RCC 7860 (cell line): ENCODE measurements around the gene RARB.

Experiments used
- DNase-seq: peaks from one replicate; pipeline ENCODE4 v3.0.0-alpha.2; 2015; ENCODE audit warnings: low spot score
- FAIRE-seq: peaks from 2 replicates; lab custom pipeline; 2012; peaks lifted over from hg19 to GRCh38; lab: Jason Lieb, UNC

The RARB gene

GRCh38 chr3:25572919-25573385 is 144.9 kb downstream of the RARB start:
- FAIRE-seq (no peak), DNase-seq (peak; percentile 80)

DNA sequence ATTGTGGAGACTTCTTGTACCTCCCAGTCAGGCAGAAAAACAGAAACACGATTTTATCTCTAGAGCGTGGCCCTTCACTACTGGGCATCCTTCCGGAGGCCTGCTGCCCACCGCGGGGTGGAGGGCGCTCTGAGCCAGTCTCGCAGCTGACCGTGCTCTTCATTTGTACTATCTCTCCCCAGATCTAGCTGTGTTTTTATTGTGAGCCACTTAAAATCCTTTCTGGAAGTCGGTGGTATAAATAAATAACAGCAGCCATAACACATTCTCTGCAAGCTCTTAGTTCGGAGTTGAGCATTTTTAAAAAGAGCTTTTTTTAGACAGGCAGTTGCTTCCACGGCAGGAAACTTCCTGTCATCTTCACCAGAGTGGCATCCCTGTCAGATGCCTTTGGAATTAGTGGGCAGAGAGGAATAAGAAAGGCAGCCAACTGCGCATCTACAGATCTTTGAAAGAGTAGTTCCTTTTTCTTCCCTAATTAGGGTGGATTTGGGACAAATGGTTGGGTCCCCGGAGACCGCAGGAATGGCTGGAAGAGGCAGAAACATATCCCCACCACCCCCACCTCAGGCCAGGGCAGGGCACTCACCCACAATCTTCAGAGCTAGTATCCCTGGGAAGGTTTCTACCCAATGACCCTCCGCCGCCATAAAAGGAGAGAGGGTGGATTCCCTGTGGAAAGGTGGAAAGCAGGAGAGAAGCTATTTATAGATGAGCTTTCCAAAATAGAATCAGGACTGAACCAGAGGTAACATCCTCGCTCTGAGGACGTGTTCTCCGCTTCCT is 145.5 kb downstream of the RARB start:
- FAIRE-seq = no peak
- peak; percentile 72 for DNase-seq

GRCh38 chr3:25574172-25574765 is 146.2 kb downstream of the RARB start:
- no peak for DNase-seq
- no peak for FAIRE-seq

GRCh38 chr3:25575001-25575400 is 146.9 kb downstream of the RARB start:
- DNase-seq (no peak), FAIRE-seq (no peak)

DNA sequence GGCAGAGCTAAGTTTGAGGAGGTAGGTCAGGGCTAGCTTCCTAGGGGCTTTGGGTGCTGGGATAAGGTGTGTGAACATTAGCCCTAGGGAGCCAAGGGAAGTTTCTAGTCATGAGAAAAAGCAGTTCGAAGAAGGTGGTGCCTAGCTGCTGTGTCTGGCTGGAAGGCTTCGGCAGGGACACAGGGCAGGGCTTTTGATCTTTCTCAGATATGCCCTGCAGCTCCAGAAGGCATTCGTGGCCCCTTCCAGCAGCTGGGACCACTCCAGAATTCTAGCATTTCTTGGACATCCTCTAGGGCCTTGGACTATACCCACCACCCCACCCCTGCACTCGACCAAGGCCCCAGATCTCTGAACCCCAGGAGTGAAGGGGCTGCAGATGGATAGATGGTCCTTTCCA is 148.1 kb downstream of the RARB start:
- DNase-seq (no peak), FAIRE-seq (no peak)

GRCh38 chr3:25576831-25577454 is 148.9 kb downstream of the RARB start:
- FAIRE-seq (no peak), DNase-seq (no peak)

DNA sequence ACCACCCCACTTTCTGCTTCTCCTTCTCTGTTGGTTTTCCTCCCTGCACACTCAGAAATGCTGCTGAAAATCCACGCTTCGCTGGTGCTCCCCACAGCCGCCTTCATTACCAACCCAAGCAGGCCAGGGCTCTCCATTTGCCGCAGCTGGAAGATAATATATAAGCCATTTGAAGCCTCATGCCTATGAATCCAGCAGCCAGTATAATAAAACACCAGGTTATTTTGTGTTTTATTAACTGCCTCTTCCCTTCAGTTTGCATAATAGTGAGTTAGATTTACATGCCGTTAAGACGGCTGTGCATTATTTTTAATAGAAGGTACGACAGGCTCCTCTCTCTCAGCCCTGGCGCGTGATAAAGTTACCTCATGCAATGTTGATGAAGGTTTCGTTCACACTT is 150.0 kb downstream of the RARB start:
- no peak for FAIRE-seq
- no peak for DNase-seq

- DNase-seq (no peak), FAIRE-seq (no peak)
These were observed 152.5 kb downstream of the RARB start for GRCh38 chr3:25580534-25580933.

DNA sequence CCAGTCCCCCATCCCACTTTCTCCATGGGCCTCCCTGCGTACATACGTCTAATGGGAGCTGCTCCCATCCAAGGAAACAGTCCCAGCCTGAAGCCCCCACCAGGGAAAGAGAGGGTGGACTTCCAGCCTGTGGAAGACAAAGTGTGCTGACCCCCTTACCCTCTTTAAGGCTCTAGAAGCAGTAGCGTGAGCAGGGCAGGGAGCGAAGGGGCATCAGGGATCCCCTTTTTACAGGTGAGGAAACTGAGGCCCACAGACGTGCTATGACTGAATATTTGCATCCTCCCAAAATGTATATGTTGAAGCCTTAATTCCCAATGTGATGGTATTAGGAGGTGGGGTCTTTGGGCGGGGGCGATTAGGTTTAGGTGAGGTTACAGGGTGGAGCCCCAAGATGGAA is 153.3 kb downstream of the RARB start:
- no peak for DNase-seq
- FAIRE-seq = no peak

GRCh38 chr3:25581823-25582222 is 153.8 kb downstream of the RARB start:
- DNase-seq = no peak

GRCh38 chr3:25582242-25582641 is 154.2 kb downstream of the RARB start:
- peak; percentile 94 for DNase-seq
- peak; percentile 94 for FAIRE-seq

More at GRCh38 chr3:25581823-25582222, 153.8 kb downstream of the RARB start:
- no peak for FAIRE-seq

DNA sequence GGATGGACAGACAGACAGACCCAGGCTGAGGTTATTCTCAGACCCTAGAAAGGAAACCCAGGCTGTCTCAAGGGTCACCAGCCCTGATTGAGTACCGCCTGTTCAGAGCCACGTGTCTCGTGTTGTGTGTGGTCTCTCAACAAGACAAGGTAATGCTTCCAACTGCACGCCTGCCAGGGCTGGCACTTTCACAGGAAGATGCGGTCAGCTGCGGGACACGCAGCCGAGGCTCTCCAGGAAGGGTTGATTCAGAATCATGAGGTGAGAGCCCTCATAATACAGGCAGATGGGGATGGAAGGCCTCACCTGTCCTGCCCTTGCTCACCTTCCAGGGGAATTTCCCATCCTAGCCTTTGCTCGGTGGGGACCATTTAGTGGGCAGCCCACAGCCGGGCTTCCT is 155.3 kb downstream of the RARB start:
- FAIRE-seq = no peak

DNA sequence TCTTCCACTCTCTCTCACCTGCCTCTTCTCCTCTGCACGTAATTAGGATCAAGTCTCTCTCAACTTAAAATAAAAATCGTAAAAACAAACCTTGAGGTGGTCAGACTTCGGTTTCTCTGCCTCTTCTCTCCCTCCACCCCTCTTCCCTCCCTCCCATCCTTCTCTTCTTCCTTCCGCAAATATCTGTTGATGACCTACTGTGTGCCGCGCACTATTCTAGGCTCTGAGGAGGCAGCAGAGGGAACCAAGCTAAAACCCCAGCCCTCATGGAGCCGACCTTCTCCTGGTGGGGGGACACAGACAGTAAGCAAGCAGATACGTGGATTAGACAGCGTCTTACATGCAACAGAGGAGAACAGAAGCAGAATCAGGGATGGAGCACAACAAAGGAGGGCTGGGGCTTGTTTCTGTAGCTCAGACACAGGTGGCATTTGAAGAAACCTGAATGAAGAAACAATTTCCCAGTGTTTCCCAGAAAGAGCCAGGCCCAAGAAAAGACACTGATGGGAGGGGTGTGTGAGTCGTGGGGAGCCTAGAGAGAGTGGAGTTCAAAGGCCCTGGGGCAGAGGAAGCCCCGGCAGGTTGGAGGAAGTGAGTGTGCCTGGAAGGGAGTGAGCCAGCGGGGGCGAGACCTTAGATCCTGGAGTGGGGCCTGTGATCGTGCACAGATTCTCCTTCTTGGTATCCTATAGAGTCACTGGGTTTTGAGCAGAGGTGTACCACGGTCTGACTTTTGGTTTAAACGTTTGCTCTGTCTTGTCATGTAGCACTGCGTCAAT is 156.1 kb downstream of the RARB start:
- no peak for FAIRE-seq
- DNase-seq = no peak

More for the DNA sequence above, 155.3 kb downstream of the RARB start:
- no peak for DNase-seq

GRCh38 chr3:25585361-25586166 is 157.5 kb downstream of the RARB start:
- FAIRE-seq (no peak), DNase-seq (no peak)

DNA sequence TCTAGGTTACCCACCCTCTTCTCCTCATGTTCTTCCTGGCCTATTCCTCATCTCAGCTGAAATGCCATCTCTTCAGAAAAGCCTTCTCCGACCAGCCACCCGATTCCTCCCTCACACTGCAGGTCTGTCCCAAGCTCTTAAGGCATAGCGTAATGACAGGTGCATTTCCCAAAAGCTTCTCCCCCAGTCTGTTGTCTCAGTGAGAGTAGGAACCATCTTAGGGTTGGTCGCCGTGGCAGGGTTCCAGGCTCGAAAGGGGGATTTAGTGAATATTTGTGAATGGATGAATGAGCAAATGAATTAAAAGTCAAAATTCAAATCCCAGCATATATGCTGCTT is 158.1 kb downstream of the RARB start:
- no peak for FAIRE-seq
- DNase-seq = no peak

- DNase-seq (no peak), FAIRE-seq (no peak)
These were observed 158.5 kb downstream of the RARB start for GRCh38 chr3:25586553-25586952.

DNA sequence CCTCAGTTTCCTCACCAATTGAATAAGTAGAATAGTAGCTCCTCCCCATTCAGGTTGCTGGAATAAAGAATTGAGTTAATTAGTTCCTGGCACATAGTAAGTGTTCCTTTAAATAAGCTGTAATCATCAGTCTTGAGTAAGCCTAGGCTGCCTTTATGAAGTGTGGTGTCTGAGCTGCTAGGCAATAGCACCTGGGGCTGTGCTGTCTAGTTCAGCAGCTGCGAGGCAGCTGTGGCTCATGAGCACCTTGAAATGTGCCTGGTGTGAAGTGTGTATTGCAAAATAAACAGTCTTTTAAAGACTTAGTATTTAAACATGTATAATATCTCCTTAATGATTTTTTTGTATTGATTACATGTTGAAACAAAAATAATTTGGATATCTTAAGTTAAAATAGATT is 159.0 kb downstream of the RARB start:
- no peak for DNase-seq
- FAIRE-seq = no peak

DNA sequence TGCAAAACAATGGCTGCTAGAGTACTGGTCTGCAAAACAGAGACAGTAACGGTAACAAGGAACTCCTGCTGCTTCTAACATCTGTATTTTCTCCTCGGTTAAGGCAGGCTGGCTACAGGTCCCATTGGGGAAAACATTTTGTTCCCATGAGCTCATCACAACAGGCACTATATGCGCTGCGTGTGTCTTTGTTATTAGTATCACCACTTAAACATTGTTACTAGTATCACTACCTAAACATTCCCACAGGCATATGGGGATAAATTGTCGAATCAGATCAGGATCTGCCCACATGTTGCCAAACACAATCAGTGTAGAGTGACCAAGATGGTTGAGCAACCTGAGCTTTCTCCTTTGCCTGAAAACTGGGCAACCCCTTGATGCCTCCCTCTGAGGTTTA is 159.5 kb downstream of the RARB start:
- no peak for FAIRE-seq
- DNase-seq = no peak

- DNase-seq (no peak), FAIRE-seq (no peak)
These were observed 159.9 kb downstream of the RARB start for GRCh38 chr3:25587975-25588374.

DNA sequence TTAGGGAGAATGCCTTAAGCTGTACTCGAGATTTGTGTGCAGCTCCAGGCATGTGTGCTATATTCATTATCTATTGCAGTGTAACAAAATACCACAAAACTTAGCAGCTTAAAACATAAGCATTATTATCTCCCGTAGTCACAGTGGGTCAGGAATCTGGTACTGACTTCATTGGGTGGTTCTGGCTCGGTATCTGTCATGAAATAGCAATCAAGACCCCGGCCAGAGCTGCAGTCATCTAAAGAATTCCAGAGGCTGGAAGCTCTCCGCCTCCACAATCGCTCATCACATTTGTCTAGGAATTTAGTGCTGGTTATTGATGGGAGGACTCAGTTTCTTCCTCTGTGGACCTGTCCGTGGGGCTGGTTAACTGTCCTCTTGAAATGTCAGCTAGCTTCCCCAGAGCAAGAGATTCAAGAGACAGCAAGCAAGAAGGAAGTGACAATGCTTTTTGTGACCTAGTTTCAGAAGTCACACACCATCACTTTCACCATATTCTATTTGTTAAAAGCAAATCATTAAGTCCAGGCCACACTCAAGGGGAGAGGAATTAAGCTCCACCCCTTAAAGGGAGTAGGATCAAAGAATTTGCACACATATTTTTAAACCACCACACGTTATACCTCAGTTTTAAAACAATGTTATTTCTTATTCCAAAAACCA is 160.5 kb downstream of the RARB start:
- FAIRE-seq = no peak
- DNase-seq = no peak
